Mucosa of gallbladder (tissue), 1 donor: ENCODE results near the gene ABCA8. TPM values are rescaled to one million over a fixed set of nuclear protein-coding genes. Genes with fewer than 3 reads are reported as not detected.

ENCODE experiments used
- DNase-seq: peaks from one replicate; pipeline ENCODE4 v3.0.0-alpha.2; 2020; ENCODE audit warnings: low spot score
- total RNA-seq: library from RNA; stranded (reverse); gene quantifications from one replicate; pipeline ENCODE4 v1.2.1, GENCODE V29; 2021
- donor health status: DM: no; HTN: no; CAD: no.

Gene ABCA8
- total RNA-seq, 1 donor from 2014 or later, result 19.2 TPM

DNA sequence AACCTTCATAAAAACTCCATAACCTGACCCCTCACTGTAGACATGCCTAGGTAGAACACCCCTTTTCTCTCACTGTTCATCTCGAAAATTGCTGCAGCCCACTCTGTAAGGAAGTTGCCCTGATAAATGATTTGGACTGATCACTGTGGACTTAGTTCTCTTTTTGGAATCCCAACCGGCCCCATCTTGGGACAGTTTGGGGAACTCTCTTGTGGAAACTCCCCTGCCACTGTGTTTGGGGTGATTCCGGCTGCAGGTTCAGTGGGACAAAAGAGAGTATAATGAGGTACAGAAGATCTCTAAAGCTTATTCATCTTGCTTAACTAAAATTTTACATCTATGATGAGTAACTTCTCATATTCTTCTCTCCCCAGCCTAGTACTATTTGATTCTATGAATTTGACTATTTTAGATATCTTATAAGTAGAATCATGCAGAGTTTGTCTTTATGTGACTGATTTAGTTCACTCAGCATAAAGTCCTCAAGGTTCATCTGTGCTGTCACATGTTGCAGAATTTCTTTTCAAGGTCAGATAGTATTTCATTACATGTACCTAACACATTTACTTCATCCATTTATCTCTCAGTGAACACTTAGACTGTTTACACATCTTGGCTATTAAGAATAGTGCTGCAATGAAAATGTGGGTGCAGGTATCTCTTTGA, 84.9 kb downstream of the ABCA8 start:
- DNase-seq, result no peak

DNA sequence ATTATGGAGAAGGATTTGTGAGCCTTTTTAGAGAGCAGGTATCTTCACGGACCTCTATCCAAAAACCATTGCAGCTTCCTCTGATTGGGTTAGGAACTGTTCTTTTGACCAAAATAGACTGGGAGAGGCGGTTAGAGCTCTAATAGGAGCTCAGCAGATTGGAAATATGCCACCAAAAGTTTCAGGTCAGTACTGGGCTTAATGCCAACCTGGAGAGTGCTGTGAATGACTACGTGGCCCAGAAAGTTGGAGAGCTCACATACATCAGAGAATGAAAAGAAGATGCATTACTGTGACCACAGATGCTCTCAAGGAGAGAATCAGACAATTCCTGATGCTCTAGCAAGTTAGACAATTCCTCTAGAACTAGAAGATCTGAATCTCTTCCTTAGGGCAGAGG, 86.5 kb downstream of the ABCA8 start:
- DNase-seq, result no peak

DNA sequence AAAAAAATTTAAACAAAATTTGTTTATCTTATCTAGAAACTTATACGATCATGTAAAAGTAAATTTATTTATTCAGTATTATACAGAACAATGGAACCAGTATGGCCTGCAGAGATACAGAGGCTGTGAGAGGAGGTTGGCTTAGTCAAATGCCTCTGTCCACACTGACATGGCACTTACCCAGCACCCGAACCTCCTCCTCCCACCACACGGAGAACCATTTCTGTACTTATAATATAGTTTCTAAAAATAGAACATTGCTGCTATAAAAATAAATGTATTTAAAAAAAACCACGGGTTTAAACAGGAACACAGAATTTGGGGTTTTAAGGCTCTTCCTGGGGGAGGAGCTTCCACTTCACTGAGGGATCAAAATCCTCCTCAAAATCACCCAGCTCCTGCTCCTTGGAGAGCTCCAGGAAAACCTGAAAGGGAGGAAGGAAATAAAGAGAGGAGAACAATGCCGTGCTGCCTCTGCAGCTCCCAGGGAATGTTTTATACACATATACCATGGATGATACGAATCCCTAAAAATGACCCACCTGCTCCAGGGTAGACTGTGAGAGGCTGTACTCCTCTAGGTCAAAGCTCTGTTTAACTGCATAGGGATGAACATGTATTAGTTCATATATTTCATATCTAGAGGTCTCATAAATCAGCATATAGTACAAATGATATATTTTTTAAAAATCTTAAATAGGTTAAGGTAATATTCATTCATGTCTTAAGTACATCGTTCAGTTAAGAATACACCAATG, 87.3 kb downstream of the ABCA8 start:
- no peak for DNase-seq

DNA sequence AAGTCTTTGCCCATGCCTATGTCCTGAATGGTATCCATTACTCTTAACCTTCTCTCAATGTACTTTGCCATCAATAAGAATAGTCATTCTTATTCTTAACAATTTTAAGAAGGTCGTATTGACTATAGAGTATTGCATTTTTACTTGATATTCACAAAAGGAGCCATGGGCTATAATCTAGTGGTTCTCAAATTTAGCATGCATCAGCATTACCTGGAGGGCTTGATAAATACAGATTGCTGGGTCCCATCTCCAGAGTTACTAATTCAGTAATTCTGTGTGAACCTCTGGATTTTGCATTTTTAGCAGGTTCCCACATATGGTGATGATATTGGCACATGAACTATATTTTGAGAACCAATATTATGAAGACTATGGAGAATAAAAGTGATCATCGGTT, 89.6 kb downstream of the ABCA8 start:
- DNase-seq, result no peak

DNA sequence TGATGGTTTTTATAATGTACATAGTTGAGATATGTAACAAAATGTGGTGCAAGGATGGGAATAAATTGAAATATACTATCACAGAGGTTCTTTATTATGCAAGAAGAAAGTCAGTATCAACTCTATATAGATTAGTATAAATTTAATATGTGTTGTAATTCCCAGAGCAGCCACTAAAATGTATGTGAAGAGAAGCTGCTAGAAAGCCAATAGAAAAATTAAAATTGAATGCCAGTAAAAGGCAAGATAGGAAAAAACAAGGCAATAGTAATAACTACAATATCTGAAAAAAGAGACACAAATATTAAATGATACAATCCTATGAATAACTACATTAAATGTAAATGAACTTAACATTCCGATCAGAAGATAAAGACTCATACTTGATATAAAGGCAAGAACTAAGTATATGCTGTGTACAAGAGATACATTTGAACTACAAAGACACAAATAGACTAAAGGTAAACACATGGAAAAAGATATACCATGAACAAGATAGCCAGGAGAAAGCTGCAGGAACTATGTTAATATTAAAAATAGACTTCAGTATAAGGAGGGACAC, 92.0 kb downstream of the ABCA8 start:
- no peak for DNase-seq

DNA sequence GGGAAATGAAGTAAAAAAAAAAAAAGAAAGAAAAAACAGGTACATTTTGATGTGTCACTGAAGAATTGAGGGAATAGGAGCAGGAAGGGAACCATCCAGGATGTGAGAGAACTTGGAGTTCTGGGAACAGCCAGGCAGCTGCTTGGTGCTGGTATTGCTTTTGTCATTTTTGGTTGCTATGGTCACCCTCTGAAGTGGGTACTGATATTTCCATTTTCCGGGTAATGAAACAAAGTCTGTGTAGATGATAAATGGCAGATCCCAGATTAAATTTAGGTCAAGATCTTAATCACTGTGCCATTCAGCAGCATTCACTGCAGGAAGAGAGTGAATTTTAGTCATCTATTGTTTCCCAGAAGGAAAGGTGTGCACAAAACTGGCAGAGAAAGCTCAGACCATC, 93.6 kb downstream of the ABCA8 start:
- DNase-seq, result no peak

DNA sequence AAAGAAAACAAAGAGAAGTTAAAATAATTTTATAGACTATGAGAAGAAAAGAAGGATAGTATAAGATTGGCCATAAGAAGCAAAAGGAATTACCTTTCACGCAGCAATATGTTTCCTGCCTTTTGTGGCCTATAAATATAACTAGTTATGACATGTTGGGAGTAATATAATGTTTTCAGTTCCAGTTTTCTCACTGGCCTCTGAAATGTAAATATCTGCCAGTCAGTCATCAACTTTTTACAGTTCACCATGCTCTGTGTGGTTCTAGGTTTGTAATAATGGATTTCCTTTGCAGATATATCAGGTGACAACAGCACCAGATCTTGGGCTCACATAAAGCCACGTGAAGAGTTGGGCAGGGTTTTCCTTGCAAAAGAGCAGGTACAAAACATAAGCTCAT, 94.3 kb downstream of the ABCA8 start:
- DNase-seq, result no peak

DNA sequence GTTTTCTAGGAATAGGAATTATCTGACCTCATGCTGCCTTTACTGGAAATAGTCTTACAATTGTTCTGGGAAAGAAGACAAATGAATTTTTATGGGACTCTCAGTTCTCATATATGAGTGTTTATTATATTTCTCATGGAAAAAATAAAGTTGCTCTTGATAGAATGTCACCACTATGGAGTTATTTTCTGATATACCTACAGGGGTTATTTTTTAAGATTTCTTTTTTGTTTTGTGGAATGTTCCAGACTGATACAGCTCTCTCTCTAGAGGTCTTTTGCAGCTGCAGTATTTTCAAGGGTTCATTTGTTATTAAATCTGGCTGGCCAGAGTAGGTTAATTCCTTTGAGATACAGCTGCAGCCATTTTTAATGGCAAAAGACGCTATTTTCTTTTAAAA, 100.7 kb downstream of the ABCA8 start:
- DNase-seq, result no peak

DNA sequence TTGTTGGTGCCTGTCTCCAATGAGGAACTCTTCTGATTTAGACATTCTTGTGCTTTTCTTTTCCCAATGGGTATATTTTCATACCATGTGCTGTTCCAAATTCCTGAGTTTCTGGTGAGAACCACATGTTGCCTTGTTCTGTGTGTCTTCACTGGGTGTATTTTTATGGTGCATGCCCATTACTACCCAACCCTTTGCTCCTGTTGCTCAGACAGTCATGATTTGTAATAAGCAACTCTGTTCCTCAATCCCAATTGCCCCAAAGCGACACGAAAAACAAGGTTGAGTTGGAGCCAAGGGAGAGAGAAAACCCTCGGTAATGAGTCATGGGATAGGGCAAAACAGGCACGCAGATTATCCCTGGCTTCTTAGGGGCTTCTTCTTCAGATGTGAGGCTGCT, 101.8 kb downstream of the ABCA8 start:
- no peak for DNase-seq

DNA sequence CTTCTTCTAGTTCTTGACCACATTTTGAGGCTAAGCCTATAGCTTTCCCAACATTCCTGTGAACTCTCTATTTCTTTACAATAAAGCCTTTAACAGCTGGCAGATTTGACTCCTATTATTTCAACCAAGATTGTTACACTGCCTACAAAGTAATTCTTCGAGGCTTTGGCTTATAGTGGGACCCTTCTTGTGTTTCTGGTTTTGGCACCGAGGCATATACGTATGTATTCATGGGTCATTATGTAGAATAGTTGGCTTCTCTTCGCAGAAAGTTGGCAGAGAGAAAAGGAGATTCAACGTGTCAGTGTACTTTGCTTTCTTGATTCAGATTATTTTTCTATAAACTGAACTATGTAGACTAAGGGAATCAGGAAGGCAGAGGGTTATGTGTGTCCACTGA, 102.2 kb downstream of the ABCA8 start:
- DNase-seq, result no peak

DNA sequence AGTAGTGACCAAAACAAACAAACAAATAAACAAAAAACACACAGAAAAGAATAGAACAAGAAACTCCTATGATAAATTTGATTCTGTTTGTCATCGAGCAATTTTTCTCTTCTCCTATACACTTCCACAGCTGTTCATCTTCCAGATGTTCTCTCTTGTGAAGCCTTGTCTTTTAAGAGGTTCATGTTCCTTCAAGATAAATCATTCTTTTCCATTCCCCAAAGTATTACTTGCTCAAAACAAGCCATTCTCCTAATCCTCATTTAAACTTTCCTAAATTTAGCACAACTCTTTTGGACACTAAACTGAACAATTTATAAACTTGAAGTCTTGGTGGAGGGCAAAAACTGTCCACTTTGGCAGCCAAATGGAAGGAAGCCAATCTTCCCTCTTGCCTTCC, 103.3 kb downstream of the ABCA8 start:
- DNase-seq, result no peak

DNA sequence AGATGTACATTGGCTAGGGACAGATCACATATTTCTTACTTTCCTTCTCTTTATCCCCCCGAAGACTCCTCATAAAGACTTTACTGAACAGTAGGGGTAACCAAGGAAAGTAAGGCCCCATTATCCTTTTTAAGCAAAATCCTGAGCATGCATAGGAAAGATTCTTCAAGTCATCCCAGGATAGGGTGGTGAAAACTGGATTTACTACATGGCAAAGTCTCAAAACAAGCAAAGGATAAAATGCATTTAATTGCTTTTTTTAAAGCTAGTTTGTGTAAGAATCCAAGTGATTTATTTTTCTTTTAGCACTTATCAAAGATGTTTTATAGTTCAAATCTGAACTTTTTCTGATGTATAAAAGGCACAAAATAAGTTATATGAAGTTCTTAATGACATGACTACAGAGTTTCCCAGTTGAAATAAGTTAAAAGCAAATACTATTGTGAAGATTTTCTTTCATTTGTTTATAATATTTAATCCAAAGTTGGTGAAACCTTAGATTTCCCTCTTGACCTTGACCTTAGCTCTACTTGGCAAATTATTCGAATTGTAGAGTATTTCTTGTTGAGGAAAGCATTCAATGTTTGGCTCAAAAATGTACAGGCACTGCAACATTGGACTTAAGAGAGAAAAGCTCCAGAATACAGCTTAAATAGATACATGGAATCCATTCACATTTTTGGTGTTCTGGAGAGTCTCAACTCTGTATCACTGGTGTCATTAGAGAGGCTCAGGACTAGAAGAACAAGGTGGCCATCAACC, 104.3 kb downstream of the ABCA8 start:
- DNase-seq, result no peak

DNA sequence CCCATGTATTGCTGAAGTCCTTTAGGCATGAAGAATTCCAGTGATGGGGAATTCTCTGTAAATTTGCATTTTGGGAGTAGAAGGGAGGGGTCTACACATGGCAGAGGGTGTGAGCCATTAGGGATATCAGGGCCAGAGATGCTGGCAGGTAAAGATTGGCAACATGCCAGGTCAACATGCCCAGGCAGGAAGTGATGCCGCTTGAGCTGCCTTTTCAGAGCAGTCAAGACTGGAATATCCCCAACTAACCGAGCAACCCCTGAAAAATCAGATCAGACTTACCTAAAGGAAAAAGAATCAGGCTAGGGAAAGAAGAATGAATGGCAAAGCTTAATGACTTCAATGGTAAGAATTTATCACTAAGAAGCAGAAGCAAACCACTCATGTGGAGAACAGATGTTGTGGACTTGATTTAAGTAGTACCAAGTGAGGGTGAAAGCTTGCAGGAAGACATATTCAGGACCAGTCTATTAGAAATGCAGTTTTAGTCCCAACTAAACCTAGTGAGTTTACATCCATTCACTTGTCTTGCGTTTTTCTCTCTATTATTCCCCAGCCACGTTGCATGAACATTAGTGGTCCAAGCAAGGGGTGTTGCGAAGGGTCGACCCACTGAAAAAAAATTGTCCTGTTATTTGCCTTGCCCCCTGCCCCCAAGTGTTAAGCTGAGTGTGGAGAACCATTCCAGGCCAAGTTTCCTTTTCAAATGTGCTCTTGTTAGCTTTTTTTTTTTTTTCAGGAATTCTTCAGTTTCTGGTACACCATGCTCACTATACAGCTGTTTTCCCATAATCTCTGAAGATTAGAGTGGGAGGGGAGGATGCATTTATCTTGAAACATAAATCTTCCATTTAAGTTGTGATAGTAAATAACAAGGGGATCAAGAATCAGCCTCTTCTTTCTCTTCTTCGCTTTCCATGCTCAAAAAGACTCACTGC, 105.2 kb downstream of the ABCA8 start:
- no peak for DNase-seq

DNA sequence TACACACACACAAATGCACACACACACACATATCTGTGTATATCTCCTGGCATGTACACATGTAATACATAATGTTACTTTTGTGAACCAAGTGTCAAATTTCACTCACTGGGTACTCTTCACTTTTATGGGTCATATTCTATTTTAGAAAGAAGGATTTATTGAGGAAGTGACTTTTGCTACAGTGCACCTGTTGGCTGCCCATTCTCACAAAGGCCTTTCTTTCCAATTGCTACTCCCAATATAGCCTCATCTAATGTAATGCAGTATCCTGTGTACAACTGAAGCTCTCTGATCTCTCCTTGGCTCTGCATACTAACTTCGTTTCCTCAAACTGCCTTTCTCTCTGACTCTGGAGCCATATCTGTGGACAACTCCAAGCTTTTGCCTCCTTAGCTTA, 107.5 kb downstream of the ABCA8 start:
- DNase-seq, result no peak

DNA sequence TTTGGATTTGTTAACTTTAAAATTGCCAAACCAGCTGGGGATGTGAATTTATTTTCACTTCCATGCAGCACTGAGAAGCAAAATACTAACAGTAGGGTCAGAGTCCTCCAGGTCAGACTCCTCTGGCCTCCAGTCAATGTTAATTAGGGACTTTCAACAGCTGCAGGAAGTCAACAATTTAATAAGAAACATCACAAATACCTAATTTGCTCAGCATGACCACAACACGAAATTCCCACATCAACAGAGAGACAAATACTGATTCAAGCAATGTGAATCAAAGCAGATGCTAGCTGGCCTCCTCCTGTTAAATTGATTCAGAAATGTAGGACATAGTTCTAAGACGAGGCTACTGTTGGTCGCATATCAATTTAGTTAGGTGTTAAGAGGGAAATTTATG, 111.7 kb downstream of the ABCA8 start:
- DNase-seq, result no peak

DNA sequence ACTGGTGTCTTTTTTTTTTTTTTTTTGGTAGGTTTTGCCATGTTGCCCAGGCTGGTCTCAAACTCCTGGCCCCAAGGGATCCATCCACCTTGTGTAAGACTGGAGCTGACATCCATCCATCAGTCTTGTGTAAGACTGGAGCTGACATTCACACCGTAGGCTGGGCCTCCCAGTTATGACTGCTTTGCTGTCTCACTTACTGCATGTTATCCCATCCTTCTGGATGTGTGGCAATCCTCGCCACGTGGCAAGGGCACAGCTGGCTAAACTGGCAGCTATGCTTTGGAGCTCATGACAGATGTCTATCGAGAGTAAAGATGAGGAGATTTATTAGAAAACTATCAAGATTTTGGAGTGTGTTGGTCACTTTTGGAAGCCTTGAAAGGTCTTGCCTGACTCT, 115.1 kb downstream of the ABCA8 start:
- no peak for DNase-seq

DNA sequence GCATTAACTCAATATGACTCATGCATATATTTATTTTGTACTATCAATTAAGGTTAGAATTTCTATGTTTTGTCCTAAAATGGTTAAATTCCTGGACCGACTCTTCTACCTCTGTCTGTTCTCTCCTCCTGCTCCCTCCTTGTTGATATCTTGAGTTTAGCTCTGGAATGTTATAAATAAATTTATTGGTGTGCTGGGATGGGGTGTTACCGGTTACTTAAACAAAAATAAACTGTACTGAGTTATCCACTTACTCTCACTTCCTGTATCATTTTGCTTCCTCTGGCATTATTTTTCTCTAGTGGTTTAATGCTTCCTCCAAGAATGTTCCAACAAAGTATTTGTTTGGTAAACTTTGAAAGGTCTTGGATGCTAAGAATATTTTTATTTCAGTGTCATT, 120.1 kb downstream of the ABCA8 start:
- no peak for DNase-seq

DNA sequence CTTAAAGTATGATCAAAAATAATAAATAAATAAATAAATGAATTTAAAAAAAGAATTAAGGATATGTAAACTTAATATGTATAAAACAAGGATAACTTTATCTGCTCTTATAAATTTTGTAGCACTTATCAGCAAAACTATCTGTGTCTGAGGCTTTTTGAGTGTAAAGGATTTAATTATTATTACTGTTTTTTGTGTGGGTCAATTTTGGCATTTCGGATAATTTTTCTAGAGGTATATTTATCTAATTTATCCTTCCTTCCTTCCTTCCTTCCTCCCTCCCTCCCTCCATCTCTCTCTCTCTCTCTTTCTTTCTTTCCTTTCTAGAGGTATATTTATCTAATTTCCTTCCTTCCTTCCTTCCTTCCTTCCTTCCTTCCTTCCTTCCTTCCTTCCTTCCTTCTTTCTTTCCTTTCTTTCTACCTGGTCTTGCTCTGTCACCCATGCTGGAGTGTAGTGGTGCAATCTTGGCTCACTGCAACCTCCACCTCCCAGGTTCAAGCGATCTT, 120.8 kb downstream of the ABCA8 start:
- DNase-seq, result no peak

DNA sequence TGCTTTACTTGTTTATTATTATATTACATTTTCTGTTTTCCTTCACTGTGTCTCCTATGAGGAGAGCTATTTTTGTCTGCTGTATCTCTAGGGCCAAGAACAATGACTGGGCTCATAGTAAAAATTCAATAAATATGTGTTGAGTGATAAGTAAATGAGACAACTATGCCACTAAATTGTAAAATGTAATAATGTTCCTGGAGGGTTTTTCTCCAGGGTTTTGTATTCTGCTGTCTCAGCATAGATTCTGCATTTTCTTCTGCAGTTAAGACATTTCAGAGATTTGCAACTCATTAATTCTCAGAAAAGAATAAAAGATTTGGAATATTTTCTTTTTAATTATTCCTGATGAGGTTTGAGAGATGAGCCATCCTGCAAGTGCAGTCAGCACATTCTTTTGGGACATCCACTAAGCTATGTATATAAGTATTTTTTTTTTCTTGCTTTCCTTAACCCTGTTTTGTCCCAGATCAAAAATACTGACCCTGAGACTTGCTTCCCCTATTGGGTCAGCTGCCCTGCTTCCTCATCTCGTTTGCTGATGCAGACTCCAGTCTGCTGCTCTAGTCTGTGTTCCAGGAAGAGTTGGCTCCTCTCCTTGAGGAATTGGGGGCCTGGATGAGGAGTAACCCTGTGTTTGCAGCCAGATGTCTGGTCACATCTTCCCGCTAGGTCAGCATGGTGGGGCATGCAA, 122.9 kb downstream of the ABCA8 start:
- DNase-seq, result no peak

DNA sequence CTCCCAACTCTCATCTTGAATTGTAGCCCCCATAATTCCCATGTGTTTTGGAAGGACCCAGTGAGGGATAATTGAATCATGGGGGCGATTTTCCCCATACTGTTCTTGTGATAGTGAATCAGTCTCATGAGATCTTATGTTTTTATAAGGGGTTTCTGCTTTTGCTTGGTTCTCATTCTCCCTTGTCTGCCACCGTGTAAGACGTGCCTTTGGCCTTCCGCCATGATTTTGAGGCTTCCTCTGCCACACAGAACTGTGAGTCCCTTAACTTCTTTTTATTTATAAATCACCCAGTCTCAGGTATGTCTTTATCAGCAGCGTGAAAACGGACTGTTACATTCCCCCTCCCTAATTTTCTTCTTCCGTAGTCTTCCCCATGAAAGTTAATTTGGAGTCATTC, 124.0 kb downstream of the ABCA8 start:
- DNase-seq, result no peak

DNA sequence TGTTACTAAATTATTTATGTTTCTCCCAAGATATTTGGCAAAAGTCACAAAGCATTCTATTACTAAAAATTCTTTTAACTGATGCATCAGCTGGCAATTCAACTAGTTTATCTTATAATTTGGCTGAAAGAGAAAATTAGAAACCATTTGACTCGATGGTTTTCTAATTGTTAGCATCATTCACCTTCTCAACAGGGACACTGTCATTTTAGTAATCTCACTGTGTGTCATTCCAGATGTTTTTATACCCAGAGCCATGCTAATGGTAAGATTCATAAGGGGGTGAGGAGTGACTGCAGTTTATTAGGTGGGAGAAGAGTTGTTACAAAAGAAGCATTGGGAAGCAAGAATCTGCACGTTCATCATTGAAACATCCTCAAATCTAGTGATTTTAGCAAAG, 124.9 kb downstream of the ABCA8 start:
- no peak for DNase-seq
